ENCODE results near the gene AFP.

AFP gene

DNA sequence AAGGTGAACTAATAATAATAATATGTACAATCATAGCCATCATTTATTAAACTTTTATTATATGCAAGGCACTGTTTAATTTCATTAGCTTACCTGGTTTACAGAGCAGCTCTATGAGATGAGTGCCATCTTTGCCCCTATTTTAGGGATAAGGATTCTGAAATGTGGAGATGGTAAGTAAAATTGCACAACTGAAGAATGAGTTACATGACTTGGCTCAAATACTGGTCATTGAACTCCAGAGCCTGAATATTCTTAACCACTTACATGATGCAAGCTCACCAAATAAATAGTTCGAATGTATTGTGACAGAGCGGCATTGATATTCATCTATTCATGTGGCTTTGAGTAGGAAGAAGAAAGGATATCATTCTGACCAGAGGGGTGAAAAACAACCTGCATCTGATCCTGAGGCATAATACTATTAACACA, 20.2 kb upstream of the AFP start:
- DNase-seq (ENCODE audit: low read depth), result no peak

DNA sequence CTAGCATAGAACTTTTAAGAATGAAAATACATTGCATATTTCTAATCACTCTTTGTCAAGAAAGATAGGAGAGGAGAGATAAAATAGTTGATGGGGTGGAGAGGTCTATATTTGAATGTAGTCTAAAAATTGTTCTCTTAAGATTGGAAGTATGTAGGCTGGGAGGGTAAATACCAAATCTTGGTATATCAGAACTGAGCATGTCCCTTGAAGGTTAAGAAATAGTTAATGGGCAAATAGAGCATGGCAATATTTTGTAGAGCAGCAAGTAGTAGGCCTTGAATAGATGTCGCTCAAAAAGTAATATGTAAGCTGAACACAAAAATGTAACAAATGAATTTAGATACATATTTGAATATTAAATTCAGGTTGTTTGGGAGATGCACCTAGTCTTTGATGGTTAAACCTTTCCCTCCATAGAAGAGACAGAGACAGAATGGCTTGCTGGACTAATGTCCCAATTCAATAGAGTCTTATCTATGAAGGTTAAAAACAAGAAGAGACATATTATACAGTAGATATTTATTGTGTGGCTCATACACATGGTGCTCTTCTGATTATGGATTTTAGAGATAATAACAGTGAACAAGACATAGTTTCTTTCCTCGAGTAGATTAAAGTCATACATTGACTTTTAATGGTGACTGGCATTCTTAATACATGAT, 19.5 kb upstream of the AFP start:
- no peak for DNase-seq (ENCODE audit: low read depth)

DNA sequence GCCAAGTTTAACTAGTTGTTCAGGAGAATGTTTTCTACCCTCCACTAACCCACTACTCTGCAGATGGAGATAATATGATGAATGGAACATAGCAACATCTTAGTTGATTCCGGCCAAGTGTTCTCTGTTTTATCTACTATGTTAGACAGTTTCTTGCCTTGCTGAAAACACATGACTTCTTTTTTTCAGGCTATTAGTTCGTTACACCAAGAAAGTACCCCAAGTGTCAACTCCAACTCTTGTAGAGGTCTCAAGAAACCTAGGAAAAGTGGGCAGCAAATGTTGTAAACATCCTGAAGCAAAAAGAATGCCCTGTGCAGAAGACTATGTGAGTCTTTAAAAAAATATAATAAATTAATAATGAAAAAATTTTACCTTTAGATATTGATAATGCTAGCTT, 18.7 kb upstream of the AFP start:
- no peak for DNase-seq (ENCODE audit: low read depth)

DNA sequence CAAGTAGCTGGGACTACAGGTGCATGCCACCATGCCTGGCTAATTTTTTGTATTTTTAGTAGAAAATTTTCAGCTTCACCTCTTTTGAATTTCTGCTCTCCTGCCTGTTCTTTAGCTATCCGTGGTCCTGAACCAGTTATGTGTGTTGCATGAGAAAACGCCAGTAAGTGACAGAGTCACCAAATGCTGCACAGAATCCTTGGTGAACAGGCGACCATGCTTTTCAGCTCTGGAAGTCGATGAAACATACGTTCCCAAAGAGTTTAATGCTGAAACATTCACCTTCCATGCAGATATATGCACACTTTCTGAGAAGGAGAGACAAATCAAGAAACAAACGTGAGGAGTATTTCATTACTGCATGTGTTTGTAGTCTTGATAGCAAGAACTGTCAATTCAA, 18.0 kb upstream of the AFP start:
- DNase-seq (ENCODE audit: low read depth), result peak; percentile 3

DNA sequence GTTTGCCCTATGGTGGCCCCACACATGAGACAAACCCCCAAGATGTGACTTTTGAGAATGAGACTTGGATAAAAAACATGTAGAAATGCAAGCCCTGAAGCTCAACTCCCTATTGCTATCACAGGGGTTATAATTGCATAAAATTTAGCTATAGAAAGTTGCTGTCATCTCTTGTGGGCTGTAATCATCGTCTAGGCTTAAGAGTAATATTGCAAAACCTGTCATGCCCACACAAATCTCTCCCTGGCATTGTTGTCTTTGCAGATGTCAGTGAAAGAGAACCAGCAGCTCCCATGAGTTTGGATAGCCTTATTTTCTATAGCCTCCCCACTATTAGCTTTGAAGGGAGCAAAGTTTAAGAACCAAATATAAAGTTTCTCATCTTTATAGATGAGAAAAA, 17.3 kb upstream of the AFP start:
- no peak for DNase-seq (ENCODE audit: low read depth)

DNA sequence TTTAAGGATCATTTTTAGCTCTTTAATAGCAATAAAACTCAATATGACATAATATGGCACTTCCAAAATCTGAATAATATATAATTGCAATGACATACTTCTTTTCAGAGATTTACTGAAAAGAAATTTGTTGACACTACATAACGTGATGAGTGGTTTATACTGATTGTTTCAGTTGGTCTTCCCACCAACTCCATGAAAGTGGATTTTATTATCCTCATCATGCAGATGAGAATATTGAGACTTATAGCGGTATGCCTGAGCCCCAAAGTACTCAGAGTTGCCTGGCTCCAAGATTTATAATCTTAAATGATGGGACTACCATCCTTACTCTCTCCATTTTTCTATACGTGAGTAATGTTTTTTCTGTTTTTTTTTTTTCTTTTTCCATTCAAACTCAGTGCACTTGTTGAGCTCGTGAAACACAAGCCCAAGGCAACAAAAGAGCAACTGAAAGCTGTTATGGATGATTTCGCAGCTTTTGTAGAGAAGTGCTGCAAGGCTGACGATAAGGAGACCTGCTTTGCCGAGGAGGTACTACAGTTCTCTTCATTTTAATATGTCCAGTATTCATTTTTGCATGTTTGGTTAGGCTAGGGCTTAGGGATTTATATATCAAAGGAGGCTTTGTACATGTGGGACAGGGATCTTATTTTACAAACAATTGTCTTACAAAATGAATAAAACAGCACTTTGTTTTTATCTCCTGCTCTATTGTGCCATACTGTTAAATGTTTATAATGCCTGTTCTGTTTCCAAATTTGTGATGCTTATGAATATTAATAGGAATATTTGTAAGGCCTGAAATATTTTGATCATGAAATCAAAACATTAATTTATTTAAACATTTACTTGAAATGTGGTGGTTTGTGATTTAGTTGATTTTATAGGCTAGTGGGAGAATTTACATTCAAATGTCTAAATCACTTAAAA, 16.6 kb upstream of the AFP start:
- no peak for DNase-seq (ENCODE audit: low read depth)

DNA sequence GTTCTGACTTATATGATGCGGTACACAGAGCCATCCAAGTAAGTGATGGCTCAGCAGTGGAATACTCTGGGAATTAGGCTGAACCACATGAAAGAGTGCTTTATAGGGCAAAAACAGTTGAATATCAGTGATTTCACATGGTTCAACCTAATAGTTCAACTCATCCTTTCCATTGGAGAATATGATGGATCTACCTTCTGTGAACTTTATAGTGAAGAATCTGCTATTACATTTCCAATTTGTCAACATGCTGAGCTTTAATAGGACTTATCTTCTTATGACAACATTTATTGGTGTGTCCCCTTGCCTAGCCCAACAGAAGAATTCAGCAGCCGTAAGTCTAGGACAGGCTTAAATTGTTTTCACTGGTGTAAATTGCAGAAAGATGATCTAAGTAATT, 15.4 kb upstream of the AFP start:
- DNase-seq (ENCODE audit: low read depth), result no peak

DNA sequence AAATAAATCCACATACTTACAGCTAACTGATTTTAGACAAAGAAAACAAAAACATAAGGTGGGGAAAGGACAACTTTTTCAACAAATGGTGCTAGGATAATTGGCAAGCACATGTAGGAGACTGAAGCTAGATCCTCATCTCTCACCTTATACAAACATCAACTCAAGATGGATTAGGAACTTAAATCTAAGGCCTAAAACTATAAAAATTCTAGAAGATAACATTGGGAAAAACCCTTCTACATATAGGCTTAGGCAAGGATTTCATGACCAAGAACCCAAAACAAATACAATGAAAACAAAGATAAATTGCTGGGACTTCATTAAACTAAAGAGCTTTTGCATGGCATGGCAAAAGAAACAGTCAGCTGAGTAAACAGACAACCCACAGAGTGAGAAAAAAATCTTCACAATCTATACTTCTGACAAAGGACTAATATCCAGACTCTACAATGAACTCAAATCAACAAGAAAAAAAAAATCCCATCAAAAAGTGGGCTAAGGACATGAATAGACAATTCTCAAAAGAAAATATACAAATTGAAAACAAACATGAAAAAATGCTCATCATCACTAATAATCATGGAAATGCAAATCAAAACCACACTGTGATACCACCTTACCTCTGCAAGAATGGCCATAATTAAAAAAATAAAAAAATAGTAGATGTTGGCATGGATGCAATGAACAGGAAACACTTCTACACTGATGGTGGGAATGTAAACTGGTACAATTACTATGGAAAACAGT, 14.1 kb upstream of the AFP start:
- DNase-seq (ENCODE audit: low read depth), result no peak

DNA sequence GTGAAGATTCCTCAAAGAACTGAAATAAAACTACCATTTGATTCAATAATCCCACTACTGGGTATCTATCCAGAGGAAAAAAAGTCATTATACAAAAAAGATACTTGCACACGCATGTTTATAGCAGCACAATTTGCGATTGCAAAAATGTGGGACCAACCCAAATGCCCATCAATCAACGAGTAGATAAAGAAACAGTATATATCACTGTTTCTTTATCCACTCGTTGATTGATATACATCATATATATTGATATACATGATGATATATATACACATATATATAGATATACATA, 13.6 kb upstream of the AFP start:
- DNase-seq (ENCODE audit: low read depth), result no peak

DNA sequence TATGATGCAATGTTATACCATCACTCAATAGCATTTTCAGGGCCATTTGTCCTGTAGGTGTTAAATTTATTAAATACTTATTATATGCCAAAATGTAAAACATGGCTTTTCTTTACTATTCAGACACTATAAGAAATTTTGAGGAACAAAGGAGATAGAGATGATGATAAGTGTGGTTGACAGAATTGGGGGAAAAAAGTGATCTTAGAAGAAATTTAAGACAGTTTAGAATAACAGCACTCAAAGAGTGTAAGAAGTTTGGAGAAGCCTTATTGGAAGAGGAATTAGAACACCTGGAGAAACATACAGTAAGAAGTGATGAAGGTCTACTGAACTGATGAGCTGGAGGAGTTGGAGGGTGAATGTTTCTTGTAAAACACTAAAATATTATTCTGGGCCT, 12.8 kb upstream of the AFP start:
- no peak for DNase-seq (ENCODE audit: low read depth)

DNA sequence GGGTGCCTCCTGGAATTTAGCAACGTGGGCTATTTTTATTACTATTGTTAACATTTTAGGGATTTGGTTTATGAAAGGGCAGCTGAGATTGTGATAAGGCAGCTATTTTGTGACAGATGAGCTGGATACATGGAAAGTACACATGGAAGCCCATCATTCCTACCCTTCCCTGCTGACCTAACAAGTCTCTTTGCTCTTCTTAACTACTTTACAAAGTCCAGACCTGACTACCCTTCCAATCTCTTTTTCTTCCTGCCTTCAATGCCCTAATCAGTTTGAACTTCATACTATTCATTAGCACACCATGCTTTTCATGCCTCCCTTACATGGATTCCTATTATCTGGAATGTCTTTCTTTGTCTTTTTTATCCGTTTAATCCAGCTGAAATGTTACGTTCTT, 9.4 kb upstream of the AFP start:
- no peak for DNase-seq (ENCODE audit: low read depth)

DNA sequence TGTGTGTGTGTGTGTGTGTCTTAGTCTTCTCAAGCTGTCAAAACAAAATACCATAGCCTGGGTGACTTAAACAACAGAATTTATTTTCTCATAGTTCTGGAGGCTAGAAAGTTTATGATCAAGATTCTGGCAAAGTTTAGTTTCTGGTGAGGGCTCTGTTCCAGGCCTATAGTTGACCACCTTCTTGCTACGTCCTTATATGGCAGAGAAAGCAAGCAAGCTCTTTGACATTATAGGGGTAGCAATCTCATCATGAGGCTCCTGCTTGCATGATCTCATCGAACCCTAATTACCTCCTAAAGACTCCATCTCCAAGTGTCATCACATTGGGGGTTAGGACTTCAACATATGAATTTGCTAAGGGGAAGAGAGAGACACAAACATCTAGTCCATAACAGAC, 6.9 kb upstream of the AFP start:
- DNase-seq (ENCODE audit: low read depth), result no peak

DNA sequence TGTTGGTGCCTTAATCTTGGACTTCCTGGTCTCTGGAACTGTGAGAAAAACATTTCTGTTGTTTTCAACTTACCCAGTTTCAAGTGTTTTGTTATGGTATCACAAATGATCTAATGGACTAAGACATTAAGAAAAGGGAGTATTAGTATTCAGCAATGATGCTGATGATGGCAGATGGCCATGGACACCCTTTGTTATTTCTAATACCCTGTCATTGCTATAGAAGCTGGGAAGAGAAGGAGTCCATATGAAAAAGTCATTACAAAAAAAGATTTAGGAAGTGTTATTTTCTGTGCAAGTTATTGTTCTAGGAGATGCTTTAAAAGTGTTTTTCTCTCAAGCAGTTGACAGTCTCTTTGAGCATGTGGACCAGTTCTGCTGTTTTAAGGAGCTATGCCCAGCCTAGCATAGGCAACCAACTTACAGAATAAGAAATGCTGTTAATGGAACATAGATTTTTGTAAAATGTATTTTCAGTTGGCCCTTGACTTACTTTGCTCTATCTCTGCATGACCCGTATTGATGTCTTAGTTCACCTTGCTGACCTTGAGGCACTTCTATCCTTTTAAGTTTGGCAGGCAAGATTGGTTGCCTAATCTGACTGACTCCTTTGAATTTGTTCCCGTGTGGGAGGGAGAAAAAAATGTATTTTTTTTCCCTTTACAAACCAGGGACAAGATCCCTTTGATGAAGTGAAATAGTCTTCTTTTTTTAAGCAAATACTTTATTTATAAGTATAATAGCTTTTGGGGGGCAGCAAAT, 6.0 kb upstream of the AFP start:
- DNase-seq (ENCODE audit: low read depth), result no peak

DNA sequence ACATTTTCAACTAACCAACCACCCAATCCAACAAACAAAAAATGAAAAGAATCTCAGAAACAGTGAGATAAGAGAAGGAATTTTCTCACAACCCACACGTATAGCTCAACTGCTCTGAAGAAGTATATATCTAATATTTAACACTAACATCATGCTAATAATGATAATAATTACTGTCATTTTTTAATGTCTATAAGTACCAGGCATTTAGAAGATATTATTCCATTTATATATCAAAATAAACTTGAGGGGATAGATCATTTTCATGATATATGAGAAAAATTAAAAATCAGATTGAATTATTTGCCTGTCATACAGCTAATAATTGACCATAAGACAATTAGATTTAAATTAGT, 4.2 kb upstream of the AFP start:
- no peak for DNase-seq (ENCODE audit: low read depth)

DNA sequence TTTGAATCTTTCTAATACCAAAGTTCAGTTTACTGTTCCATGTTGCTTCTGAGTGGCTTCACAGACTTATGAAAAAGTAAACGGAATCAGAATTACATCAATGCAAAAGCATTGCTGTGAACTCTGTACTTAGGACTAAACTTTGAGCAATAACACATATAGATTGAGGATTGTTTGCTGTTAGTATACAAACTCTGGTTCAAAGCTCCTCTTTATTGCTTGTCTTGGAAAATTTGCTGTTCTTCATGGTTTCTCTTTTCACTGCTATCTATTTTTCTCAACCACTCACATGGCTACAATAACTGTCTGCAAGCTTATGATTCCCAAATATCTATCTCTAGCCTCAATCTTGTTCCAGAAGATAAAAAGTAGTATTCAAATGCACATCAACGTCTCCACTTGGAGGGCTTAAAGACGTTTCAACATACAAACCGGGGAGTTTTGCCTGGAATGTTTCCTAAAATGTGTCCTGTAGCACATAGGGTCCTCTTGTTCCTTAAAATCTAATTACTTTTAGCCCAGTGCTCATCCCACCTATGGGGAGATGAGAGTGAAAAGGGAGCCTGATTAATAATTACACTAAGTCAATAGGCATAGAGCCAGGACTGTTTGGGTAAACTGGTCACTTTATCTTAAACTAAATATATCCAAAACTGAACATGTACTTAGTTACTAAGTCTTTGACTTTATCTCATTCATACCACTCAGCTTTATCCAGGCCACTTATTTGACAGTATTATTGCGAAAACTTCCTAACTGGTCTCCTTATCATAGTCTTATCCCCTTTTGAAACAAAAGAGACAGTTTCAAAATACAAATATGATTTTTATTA, 3.6 kb upstream of the AFP start:
- DNase-seq (ENCODE audit: low read depth), result no peak

DNA sequence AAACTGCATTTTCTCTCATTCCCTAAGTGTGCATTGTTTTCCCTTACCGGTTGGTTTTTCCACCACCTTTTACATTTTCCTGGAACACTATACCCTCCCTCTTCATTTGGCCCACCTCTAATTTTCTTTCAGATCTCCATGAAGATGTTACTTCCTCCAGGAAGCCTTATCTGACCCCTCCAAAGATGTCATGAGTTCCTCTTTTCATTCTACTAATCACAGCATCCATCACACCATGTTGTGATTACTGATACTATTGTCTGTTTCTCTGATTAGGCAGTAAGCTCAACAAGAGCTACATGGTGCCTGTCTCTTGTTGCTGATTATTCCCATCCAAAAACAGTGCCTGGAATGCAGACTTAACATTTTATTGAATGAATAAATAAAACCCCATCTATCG, 2.9 kb upstream of the AFP start:
- no peak for DNase-seq (ENCODE audit: low read depth)

DNA sequence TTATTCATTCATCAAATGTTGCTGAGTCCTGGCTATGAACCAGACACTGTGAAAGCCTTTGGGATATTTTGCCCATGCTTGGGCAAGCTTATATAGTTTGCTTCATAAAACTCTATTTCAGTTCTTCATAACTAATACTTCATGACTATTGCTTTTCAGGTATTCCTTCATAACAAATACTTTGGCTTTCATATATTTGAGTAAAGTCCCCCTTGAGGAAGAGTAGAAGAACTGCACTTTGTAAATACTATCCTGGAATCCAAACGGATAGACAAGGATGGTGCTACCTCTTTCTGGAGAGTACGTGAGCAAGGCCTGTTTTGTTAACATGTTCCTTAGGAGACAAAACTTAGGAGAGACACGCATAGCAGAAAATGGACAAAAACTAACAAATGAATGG, 1.7 kb upstream of the AFP start:
- DNase-seq (ENCODE audit: low read depth), result peak; percentile 15

DNA sequence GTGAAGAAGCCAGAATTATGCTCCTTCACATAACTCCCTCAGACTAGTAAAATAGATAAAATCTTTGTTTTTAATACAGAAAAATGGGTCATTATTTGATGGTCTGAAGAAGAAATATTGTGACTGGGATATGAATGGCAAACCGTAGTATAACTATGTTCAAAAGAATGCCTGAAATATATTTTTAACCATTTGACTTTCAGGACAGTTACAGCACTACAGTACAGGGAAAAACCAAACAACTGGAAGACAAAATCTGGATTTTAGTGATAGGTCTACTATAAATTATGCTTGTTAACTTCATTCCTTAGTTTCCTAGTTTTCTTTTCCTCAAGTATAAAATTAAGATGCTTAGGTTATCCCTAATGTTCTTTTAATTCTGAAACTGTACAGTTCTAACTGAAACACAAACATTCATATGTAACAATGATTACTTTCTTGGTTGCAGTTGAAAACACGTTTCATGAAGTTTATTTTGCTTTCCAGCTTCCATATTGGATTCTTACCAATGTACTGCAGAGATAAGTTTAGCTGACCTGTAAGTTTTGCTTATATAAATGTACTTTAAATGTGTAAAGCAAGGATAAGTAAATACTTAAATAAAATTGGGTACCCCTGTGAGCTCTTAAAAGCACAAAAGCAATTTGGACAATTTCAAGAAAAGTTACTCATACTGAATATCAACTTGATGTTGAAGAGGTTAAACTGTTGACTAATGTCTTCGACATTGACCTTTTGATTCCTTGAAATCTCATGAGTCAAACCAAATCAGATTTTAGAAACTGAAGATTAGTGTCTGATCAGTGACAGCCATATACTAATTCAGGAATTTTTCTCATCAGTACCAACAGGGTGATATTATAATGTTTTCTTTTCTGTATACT, 895 bp downstream of the AFP start:
- DNase-seq (ENCODE audit: low read depth), result no peak

DNA sequence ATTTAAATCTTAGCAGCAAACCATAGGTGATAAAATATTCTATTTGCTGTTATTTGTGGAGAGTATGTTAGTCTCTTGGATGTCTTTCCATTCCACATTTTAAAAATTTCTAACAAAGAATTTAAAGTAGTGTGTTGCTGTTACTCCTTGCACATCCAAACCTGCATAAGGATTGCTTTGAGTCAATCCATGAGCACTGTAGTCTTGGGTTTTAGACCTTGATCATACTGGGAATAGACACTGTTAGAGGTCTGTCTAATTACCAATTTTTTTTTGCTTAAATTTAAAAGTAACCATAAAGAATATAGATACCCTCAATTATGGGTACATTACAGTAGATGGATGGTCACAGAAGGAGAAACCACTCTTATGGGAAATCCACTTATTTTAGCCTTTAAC, 1.5 kb downstream of the AFP start:
- DNase-seq (ENCODE audit: low read depth), result no peak

DNA sequence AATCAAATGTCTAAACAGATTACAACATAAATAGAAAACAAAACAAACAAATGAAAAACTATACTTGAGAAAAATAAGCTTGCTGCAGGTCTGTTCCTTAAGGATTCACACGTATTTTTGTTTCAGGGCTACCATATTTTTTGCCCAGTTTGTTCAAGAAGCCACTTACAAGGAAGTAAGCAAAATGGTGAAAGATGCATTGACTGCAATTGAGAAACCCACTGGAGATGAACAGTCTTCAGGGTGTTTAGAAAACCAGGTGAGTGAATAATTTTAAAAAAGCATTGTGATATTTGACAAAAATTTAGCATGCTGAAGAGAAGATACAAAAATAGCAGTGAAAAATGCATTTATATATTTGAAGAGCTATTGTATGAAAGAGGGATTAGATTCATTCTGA, 2.0 kb downstream of the AFP start:
- no peak for DNase-seq (ENCODE audit: low read depth)

Data from EH (cell line).